ENCODE results near the gene VARS1.

- no peak for TF ChIP-seq CTCF (conservative IDR thresholded peaks at IDR 0.05; ENCODE audit: low read length)
- no peak for TF ChIP-seq EZH2phosphoT487 (IDR thresholded peaks at IDR 0.05; ENCODE audit: borderline replicate concordance, low read depth, low read length)
These were observed 23.6 kb downstream of the VARS1 start for GRCh38 chr6:31771992-31772358.

Data from OCI-LY7 (cell line).